GM12892 (cell line): ENCODE data around the gene SIDT2.

Source experiments
- POLR2A ChIP-seq: IDR thresholded peaks from 2 replicates; pipeline ENCODE4 v1.6.1; 2011; ENCODE audit warnings: low read depth, low read length, control low read depth
- TAF1 ChIP-seq: IDR thresholded peaks from 2 replicates; pipeline ENCODE4 v1.6.1; 2011; ENCODE audit warnings: low read depth, mild to moderate bottlenecking, control low read depth, low read length, borderline replicate concordance

- TF ChIP-seq TAF1: peak; percentile 21; the same call in 1 of the 2 replicates
- TF ChIP-seq POLR2A: peak; percentile 72
Observed at GRCh38 chr11:117178210-117179034, at the start of gene SIDT2.
